Peyer's patch (tissue), 4 donors: Measurements from ENCODE around the gene FEZF2.

ENCODE experiments used
- POLR2A ChIP-seq, 2 donors: fragments of 450-650 bp; IDR thresholded peaks; one replicate each; pipeline ENCODE4 v1.5.1; 2017; ENCODE audit warnings: antibody characterized with exemption in 2 of 2, mild to moderate bottlenecking in 2 of 2, moderate library complexity in 2 of 2
- TF ChIP-seq, protein P1 (sequence below), 6 experiments: fragments of 450-650 bp in 4 of 6; fragments of 200-600 bp in 2 of 6; sonication (generic) in 1 of 6; IDR thresholded peaks; one replicate each; pipeline ENCODE4 v1.5.1; 2017 to 2019; ENCODE audit warnings: antibody characterized with exemption in 6 of 6, mild to moderate bottlenecking in 3 of 6, moderate library complexity in 1 of 6

DNA sequence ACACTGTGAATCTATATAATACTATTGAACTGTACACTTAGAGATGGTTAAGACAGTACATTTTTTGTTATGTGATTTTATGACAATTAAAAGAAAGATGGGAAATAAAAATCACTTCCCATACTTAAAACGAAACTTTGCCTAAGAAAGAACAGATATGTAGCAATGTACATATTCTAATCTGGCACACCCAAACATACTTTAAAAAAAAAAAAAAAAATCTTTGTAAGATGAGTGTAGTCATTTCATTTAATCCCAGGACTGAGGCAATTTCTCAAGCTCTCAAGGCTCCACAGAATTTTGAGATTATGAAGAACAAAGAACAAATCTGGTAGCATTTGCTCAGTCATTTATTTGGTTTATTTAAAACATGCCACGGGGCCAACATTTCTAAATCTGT is 40.3 kb upstream of the FEZF2 start:
- TF ChIP-seq, protein P1, sequence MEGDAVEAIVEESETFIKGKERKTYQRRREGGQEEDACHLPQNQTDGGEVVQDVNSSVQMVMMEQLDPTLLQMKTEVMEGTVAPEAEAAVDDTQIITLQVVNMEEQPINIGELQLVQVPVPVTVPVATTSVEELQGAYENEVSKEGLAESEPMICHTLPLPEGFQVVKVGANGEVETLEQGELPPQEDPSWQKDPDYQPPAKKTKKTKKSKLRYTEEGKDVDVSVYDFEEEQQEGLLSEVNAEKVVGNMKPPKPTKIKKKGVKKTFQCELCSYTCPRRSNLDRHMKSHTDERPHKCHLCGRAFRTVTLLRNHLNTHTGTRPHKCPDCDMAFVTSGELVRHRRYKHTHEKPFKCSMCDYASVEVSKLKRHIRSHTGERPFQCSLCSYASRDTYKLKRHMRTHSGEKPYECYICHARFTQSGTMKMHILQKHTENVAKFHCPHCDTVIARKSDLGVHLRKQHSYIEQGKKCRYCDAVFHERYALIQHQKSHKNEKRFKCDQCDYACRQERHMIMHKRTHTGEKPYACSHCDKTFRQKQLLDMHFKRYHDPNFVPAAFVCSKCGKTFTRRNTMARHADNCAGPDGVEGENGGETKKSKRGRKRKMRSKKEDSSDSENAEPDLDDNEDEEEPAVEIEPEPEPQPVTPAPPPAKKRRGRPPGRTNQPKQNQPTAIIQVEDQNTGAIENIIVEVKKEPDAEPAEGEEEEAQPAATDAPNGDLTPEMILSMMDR (IDR thresholded peaks at IDR 0.05) = no peak
- TF ChIP-seq POLR2A (IDR thresholded peaks at IDR 0.05) = no peak
